ENCODE results near the gene WDR7. TPM values are rescaled to one million over a fixed set of nuclear protein-coding genes. Genes with fewer than 3 reads are reported as not detected.

WDR7 gene
- total and polyA plus RNA-seq, 2 experiments from 2014 or later, result 9.8 to 15.0 TPM

- Histone ChIP-seq H3K27ac (no peak overlapping the region), H3K4me1 (ENCODE audit: low read depth) (peaks cover 11% of the 10 kb centered on the region), H3K36me3 (no peaks in the 10 kb centered on the region), H3K4me3 (no peak overlapping the region), H3K9me3 (ENCODE audit: low read depth) (no peaks in the 10 kb centered on the region), H3K27me3 (no peaks in the 10 kb centered on the region)
- DNase-seq (ENCODE audit: low read depth in 1 of 2, low spot score in 1 of 2), result no peak
- TF ChIP-seq, protein P1, sequence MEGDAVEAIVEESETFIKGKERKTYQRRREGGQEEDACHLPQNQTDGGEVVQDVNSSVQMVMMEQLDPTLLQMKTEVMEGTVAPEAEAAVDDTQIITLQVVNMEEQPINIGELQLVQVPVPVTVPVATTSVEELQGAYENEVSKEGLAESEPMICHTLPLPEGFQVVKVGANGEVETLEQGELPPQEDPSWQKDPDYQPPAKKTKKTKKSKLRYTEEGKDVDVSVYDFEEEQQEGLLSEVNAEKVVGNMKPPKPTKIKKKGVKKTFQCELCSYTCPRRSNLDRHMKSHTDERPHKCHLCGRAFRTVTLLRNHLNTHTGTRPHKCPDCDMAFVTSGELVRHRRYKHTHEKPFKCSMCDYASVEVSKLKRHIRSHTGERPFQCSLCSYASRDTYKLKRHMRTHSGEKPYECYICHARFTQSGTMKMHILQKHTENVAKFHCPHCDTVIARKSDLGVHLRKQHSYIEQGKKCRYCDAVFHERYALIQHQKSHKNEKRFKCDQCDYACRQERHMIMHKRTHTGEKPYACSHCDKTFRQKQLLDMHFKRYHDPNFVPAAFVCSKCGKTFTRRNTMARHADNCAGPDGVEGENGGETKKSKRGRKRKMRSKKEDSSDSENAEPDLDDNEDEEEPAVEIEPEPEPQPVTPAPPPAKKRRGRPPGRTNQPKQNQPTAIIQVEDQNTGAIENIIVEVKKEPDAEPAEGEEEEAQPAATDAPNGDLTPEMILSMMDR (IDR thresholded peaks at IDR 0.05; ENCODE audit: low read depth, low read length), result no peak
Measured at GRCh38 chr18:56980151-56980550, 329.0 kb downstream of the WDR7 start.

- Histone ChIP-seq H3K27me3 (no peaks in the 10 kb centered on the region), H3K4me3 (no peak overlapping the region), H3K36me3 (no peaks in the 10 kb centered on the region), H3K27ac (no peak overlapping the region), H3K4me1 (ENCODE audit: low read depth) (peaks cover 25% of the 10 kb centered on the region), H3K9me3 (ENCODE audit: low read depth) (no peaks in the 10 kb centered on the region)
- TF ChIP-seq, protein P1 (IDR thresholded peaks at IDR 0.05; ENCODE audit: low read depth, low read length), result no peak
- DNase-seq (ENCODE audit: low read depth in 1 of 2, low spot score in 1 of 2), result no peak
Measured at GRCh38 chr18:56982766-56983165, 331.6 kb downstream of the WDR7 start.

DNA sequence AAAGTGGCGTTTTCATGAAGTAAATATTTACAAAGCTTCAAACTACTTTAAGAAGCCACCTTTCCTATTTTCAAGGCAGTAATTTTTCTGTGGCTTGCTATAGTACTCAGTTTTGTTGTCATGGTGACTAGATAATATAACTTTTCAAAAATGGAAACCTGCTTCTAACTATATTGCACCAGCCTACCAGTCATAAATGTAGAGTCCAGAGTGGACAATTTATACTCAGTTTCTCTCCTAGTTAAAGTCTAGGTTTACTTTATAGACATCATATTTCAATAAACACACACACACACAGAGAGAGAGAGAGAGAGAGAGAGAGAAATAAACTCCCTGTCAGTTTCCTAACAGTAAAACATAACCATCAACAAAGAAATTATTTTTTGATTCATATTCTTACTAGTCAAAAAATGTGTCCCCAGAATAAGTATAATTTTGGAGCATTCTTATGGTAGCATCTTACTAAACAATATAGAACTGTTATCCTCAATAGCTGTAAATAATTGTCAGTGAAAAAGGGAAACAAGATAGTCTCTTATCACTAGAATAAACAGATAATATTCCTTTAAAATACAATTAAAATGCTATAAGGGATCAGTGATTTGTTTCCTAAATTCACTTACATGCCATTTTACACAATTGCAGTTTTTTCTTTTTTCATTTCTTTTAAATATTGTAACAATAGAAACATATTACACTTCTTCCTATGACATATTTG is 332.3 kb downstream of the WDR7 start:
- Histone ChIP-seq H3K9me3 (ENCODE audit: low read depth) (no peaks in the 10 kb centered on the region), H3K36me3 (no peaks in the 10 kb centered on the region), H3K27me3 (no peaks in the 10 kb centered on the region), H3K4me3 (no peak overlapping the region), H3K27ac (no peak overlapping the region), H3K4me1 (ENCODE audit: low read depth) (peaks cover 31% of the 10 kb centered on the region)
- TF ChIP-seq, protein P1 (IDR thresholded peaks at IDR 0.05; ENCODE audit: low read depth, low read length), result no peak
- DNase-seq (ENCODE audit: low read depth in 1 of 2, low spot score in 1 of 2), result no peak

- Histone ChIP-seq H3K4me1 (ENCODE audit: low read depth) (peaks cover 34% of the 10 kb centered on the region), H3K36me3 (no peaks in the 10 kb centered on the region), H3K4me3 (no peak overlapping the region), H3K9me3 (ENCODE audit: low read depth) (no peaks in the 10 kb centered on the region), H3K27ac (no peak overlapping the region), H3K27me3 (no peaks in the 10 kb centered on the region)
- TF ChIP-seq, protein P1 (IDR thresholded peaks at IDR 0.05; ENCODE audit: low read depth, low read length), result no peak
- DNase-seq (ENCODE audit: low read depth in 1 of 2, low spot score in 1 of 2), result no peak
Measured at GRCh38 chr18:56984731-56985130, 333.6 kb downstream of the WDR7 start.

DNA sequence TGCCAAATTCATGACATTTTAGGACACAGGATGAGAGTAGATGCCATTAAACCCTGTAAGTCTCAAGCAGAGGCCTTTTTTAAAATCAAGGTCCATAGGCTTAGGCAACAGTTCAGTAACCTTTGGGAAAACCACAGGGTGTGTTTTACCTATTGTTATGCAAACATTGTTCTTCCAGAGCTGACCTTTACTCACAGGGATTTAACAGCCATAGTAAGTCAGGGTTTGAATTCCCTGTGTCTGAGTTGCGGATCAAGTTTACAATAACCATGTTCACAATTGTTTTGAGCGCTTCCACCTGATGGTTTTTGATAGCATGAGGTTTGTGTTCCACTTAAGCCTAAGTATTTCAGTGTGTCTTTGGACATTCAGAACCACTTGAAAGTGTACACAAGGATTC is 335.7 kb downstream of the WDR7 start:
- TF ChIP-seq, protein P1 (IDR thresholded peaks at IDR 0.05; ENCODE audit: low read depth, low read length), result no peak
- peak overlapping the region; percentile 61 for H3K27ac ChIP-seq

More for the DNA sequence above, 335.7 kb downstream of the WDR7 start:
- Histone ChIP-seq H3K27me3 (no peaks in the 10 kb centered on the region), H3K9me3 (ENCODE audit: low read depth) (no peaks in the 10 kb centered on the region), H3K36me3 (no peaks in the 10 kb centered on the region), H3K4me1 (ENCODE audit: low read depth) (peaks cover 34% of the 10 kb centered on the region), H3K4me3 (no peak overlapping the region)
- DNase-seq (ENCODE audit: low read depth in 1 of 2, low spot score in 1 of 2), result no peak
